PFSK-1 (cell line): Measurements from ENCODE around the gene KBTBD2.

Experiments used
- POLR2AphosphoS5 ChIP-seq: IDR thresholded peaks from 2 replicates; pipeline ENCODE4 v1.6.1; 2012; ENCODE audit warnings: low read depth, mild to moderate bottlenecking, control low read depth, low read length, moderate library complexity
- REST ChIP-seq, 2 experiments: IDR thresholded peaks; 2 replicates each; pipeline versions ENCODE4 v1.6.1 to v1.8.0; 2011 to 2012; ENCODE audit warnings: low read depth in 2 of 2, low read length in 2 of 2, control low read depth in 1 of 2, inconsistent platforms in 1 of 2, mild to moderate bottlenecking in 1 of 2, moderate library complexity in 1 of 2; ENCODE audit not compliant: insufficient read depth in 1 of 2
- SIN3A ChIP-seq: IDR thresholded peaks from 2 replicates; pipeline ENCODE4 v1.6.1; 2012; ENCODE audit warnings: mild to moderate bottlenecking, low read length, moderate library complexity, borderline replicate concordance; ENCODE audit not compliant: insufficient read depth
- TAF1 ChIP-seq: IDR thresholded peaks from 2 replicates; pipeline ENCODE4 v1.6.1; 2012; ENCODE audit warnings: low read length, control low read depth, borderline replicate concordance; ENCODE audit not compliant: insufficient read depth

GRCh38 chr7:32937344-32938174 lies 46.0 kb upstream of the KBTBD2 start:
- TF ChIP-seq POLR2AphosphoS5 (no peak), TAF1 (no peak), REST (IDR thresholded peaks at IDR 0.05; ENCODE audit: insufficient read depth in 1 of 2, low read depth in 2 of 2, low read length in 2 of 2) (no peak), SIN3A (no peak)
